Raji (cell line): Measurements from ENCODE around the gene FOXP1.

Experiments used
- POLR2A ChIP-seq: IDR thresholded peaks from 2 replicates; pipeline ENCODE4 v1.6.1; 2011; ENCODE audit warnings: low read depth, low read length, control low read depth; ENCODE audit not compliant: insufficient read depth

Gene FOXP1

GRCh38 chr3:71300951-71301393 is 282.6 kb downstream of the FOXP1 start:
- TF ChIP-seq POLR2A: no peak

DNA sequence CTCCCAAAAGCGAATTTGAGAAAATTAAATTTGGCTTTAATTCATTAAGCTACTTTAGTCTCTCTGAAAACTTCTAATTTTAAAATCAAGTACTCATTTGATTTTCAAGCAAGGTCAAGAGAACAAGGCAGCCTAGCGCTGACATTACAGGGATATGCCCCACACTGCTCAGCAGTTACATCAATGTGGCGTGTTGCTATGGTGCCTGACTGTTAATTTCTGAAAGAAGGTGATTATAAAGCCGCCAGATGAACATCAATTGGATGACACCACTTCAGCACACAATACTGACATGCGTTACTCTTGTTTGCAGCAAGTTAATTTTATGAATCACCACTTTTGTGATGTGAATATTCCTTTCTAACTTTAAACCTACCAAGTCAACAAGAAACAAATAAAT is 284.4 kb downstream of the FOXP1 start:
- no peak for TF ChIP-seq POLR2A

- no peak for TF ChIP-seq POLR2A
Measured at GRCh38 chr3:71294919-71295318, 288.6 kb downstream of the FOXP1 start.

GRCh38 chr3:71290301-71290700 is 293.2 kb downstream of the FOXP1 start:
- no peak for TF ChIP-seq POLR2A

- no peak for TF ChIP-seq POLR2A
Measured at GRCh38 chr3:71288269-71288930, 295.1 kb downstream of the FOXP1 start.

GRCh38 chr3:71285086-71285485 is 298.4 kb downstream of the FOXP1 start:
- TF ChIP-seq POLR2A: no peak

DNA sequence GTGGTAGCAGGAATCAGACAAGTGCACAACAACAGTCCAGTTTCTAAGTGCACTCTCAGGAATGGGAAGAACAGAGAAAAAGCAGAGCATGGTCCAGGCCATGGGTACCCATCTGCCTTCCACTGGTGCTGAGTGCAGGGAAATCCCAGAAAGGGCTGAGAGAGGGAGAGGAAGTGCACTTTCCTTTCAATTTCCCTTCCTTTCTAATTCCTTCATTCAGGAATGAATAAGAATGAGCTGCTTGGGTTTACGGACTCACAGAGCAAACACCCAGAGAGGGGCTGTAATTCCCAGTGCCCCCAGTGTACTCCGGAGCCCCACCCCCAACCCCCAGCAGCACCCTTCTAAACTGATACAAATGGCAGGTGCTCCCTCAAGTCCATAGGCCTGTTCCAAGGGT is 300.6 kb downstream of the FOXP1 start:
- TF ChIP-seq POLR2A: no peak

GRCh38 chr3:71281280-71281679 is 302.2 kb downstream of the FOXP1 start:
- no peak for TF ChIP-seq POLR2A

DNA sequence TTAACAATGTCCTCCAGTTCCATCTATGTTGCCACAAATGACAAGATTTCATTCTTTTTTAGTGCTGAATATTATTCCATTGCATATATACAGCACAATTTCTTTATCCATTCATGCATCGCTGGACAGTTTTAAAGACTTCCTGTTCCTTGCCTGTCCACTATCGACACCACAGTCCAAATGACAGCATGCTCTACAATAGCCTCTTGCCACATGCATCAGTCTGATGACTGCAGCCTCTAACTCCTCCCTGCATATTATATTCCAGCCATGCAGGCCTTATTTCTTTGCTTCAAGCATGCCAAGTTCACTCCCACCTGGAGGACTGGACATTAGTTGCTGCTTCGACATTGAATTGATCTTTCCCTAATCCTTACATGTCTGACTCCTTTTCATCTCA is 306.2 kb downstream of the FOXP1 start:
- no peak for TF ChIP-seq POLR2A

- no peak for TF ChIP-seq POLR2A
Measured at GRCh38 chr3:71276531-71276930, 307.0 kb downstream of the FOXP1 start.

DNA sequence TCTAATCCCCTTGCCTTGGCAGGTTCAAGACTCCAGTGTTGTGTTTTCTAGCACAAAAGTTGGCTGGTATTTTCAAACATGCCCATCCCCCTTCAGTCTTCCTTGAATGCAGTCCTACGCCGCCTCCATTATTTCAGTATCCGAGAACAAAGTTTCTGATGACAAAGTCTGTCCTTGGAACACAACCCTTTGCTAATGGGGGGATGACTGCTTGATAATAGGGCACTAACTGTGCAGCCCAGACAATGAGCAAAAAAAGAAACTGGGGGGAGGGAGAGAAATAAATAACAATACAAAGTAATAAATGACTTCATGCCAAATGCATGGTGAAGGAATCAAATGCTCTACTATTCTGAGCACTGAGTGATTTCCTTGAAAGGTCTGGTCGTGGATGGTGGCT is 310.1 kb downstream of the FOXP1 start:
- TF ChIP-seq POLR2A: no peak

GRCh38 chr3:71271596-71271995 is 311.9 kb downstream of the FOXP1 start:
- no peak for TF ChIP-seq POLR2A

DNA sequence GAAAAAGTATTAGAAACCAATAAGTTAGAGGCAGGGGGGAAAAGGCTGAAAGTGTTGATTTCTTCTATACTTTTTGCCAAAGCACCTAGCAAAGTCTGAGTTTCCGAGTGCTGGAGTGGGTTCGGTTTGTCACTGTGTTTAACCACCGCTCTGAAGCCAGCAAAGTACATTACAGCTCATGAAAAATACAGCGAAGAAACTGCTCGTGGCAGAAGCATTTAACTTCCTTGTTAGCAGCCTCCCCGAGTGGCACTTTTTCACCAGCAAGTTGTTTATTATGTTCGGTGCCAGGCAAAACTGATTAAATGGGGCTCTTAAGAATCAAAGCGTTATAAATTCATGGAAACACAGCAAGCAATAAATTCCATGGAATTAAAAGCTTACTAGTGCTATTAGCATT is 313.6 kb downstream of the FOXP1 start:
- no peak for TF ChIP-seq POLR2A

DNA sequence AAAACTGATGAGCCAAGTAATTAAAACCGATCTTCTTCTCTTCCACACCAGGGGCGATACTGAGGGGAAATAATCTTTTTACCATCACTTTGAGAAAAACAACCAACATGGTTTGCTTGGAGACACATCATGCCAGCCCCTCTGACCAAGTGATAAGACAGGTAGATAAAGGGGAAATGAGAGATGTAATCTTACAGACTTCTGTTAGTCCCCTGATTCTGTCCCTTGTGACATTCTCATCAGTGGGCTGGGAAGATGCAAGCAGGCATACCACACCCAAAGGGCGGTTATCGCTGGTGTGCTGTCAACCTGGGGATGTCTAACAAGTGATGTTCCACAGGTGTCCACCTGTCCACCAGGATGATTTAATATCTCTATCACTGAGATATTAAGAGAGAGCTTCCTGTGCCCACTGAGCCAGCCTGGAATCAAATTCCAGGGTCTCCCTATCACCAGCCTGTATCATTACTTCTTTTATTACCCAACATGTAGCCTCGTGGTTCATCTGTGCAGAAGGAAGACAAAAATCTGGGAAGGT is 315.0 kb downstream of the FOXP1 start:
- no peak for TF ChIP-seq POLR2A

GRCh38 chr3:71266875-71267274 is 316.7 kb downstream of the FOXP1 start:
- TF ChIP-seq POLR2A: no peak

GRCh38 chr3:71265365-71265915 is 318.1 kb downstream of the FOXP1 start:
- TF ChIP-seq POLR2A: no peak

- TF ChIP-seq POLR2A: no peak
Measured at GRCh38 chr3:71264840-71265239, 318.7 kb downstream of the FOXP1 start.
